GM23248 (cell line): Measurements from ENCODE around the gene SCG5. TPM values are rescaled to one million over a fixed set of nuclear protein-coding genes. Genes with fewer than 3 reads are reported as not detected.
A peak's percentile ranks its signal among the peaks of the same experiment; 100 is the strongest.

Experiments used
- DNase-seq: peaks from one replicate; pipeline ENCODE4 v3.0.0-alpha.2; 2015
- H2AFZ ChIP-seq: fragments of 200-600 bp; sonication (generic); 2 replicates; pipeline ENCODE4 v1.6.1; 2016; ENCODE audit warnings: antibody characterized with exemption
- H3F3A ChIP-seq: fragments of 200-600 bp; sonication (generic); 2 replicates; pipeline ENCODE4 v1.6.1; 2016; ENCODE audit warnings: mild to moderate bottlenecking, antibody characterized with exemption, mixed run types; ENCODE audit not compliant: insufficient read depth
- H3K27ac ChIP-seq: fragments of 200-600 bp; sonication (generic); 2 replicates; pipeline ENCODE4 v1.5.1; 2016; ENCODE audit warnings: mild to moderate bottlenecking
- H3K27me3 ChIP-seq: fragments of 200-600 bp; sonication (generic); replicated peaks from 2 replicates; pipeline ENCODE4 v1.6.1; 2016; ENCODE audit warnings: mild to moderate bottlenecking; ENCODE audit not compliant: insufficient read depth
- H3K36me3 ChIP-seq: fragments of 200-600 bp; sonication (generic); 2 replicates; pipeline ENCODE4 v1.6.1; 2016; ENCODE audit warnings: low read depth, mild to moderate bottlenecking
- H3K4me1 ChIP-seq: fragments of 200-600 bp; sonication (generic); 2 replicates; pipeline ENCODE4 v1.6.1; 2016; ENCODE audit warnings: mild to moderate bottlenecking; ENCODE audit not compliant: insufficient read depth
- H3K4me2 ChIP-seq: fragments of 200-600 bp; sonication (generic); one replicate; pipeline ENCODE4 v1.6.1; 2016; ENCODE audit warnings: mild to moderate bottlenecking; ENCODE audit not compliant: unreplicated experiment
- H3K4me3 ChIP-seq: fragments of 200-600 bp; sonication (generic); 2 replicates; pipeline ENCODE4 v1.5.1; 2016; ENCODE audit warnings: mild to moderate bottlenecking
- H3K79me2 ChIP-seq: fragments of 200-600 bp; sonication (generic); 2 replicates; pipeline ENCODE4 v1.6.1; 2016; ENCODE audit warnings: mild to moderate bottlenecking; ENCODE audit not compliant: insufficient read depth
- H3K9ac ChIP-seq: fragments of 200-600 bp; sonication (generic); 2 replicates; pipeline ENCODE4 v1.6.1; 2016; ENCODE audit warnings: mild to moderate bottlenecking
- H3K9me2 ChIP-seq: fragments of 200-600 bp; sonication (generic); 2 replicates; pipeline ENCODE4 v1.6.1; 2016; ENCODE audit warnings: mixed run types, mild to moderate bottlenecking, moderate library complexity; ENCODE audit not compliant: insufficient read depth
- H3K9me3 ChIP-seq: fragments of 200-600 bp; sonication (generic); one replicate; pipeline ENCODE4 v1.6.1; 2017; ENCODE audit warnings: low read depth
- H4K20me1 ChIP-seq: fragments of 200-600 bp; sonication (generic); 2 replicates; pipeline ENCODE4 v1.6.0; 2016; ENCODE audit not compliant: insufficient read depth
- EZH2 ChIP-seq: fragments of 200-600 bp; sonication (generic); IDR thresholded peaks from 2 replicates; pipeline ENCODE4 v1.6.1; 2018; ENCODE audit warnings: antibody characterized with exemption, mild to moderate bottlenecking; ENCODE audit not compliant: insufficient read depth, poor library complexity, severe bottlenecking
- EZH2phosphoT487 ChIP-seq: fragments of 200-600 bp; sonication (generic); IDR thresholded peaks from 2 replicates; pipeline ENCODE4 v1.6.1; 2018; ENCODE audit warnings: antibody characterized with exemption, moderate library complexity, mild to moderate bottlenecking, low read depth; ENCODE audit not compliant: insufficient read depth
- WGBS, 2 experiments: methylation state at CpG; one replicate each; pipeline ENCODE4 v1.1.6; 2015 to 2017; ENCODE audit warnings: low lambda C conversion rate in 2 of 2, low coverage in 1 of 2; ENCODE audit errors: missing lambda C conversion rate in 2 of 2; 5-methylcytosine and 5-hydroxymethylcytosine counted together
- in situ Hi-C: fragments of 300-500 bp; cut with MboI; formaldehyde crosslinking; loops from 2 replicates; pipeline ENCODE4 v1.15.0; 2020
- polyA plus RNA-seq: library from polyadenylated mRNA; unstranded; fragments of >200 nt; fragmentation: Nextera tagmentation; extraction: Ambion mirVana; gene quantifications from 2 replicates; pipeline ENCODE4 v1.2.1, GENCODE V29; 2016
- total RNA-seq: library from RNA; depleted of rRNA; stranded (reverse); fragments of >200 nt; shearing (Covaris generic); gene quantifications from 2 replicates; pipeline ENCODE4 v1.2.3, GENCODE V29; 2014

Gene SCG5
- total and polyA plus RNA-seq, 2 experiments from 2014 or later: 16.2 to 19.5 TPM

DNA sequence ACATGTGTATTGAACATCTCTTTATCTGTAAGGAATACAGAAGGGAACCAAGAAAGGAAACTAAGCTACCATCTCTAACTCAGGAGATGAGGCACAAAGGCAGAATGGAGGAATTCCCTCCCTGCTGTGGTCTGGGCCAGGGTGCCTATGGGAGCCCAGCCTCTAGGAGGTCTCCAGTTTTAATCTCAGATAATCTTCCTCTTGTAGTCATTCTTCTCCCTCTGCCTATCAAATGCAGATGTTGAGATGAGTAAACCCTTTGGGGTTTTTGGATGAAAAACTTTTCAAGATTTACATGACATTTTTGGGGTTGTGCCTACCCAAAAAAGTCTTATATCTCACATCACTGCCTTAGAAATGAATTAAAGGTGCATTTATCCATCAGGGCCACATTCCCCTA, 23.3 kb downstream of the SCG5 start:
- no peaks in the 10 kb centered on the region for H3K9me3 ChIP-seq
- DNase-seq: peak; percentile 32
- peaks cover 9% of the 10 kb centered on the region for H3K79me2 ChIP-seq
- in situ Hi-C loops: loop anchor here (25.0 kb wide), 1 partner anchor 173 kb away; no protein-coding TSS in a partner anchor
- no peak overlapping the region for H2AFZ ChIP-seq
- H4K20me1 ChIP-seq: no peaks in the 10 kb centered on the region
- H3K9ac ChIP-seq: no peak overlapping the region
- peaks cover 29% of the 10 kb centered on the region for H3F3A ChIP-seq
- no peaks in the 10 kb centered on the region for H3K36me3 ChIP-seq
- H3K4me3 ChIP-seq: no peak overlapping the region
- no peak for TF ChIP-seq EZH2phosphoT487
- no peak for TF ChIP-seq EZH2
- H3K9me2 ChIP-seq: no peaks in the 10 kb centered on the region
- H3K27ac ChIP-seq: no peak overlapping the region; the same call in 1 of the 2 replicates
- no peaks in the 10 kb centered on the region for H3K27me3 ChIP-seq
- peaks cover 37% of the 10 kb centered on the region for H3K4me1 ChIP-seq
- no peak overlapping the region for H3K4me2 ChIP-seq

DNA sequence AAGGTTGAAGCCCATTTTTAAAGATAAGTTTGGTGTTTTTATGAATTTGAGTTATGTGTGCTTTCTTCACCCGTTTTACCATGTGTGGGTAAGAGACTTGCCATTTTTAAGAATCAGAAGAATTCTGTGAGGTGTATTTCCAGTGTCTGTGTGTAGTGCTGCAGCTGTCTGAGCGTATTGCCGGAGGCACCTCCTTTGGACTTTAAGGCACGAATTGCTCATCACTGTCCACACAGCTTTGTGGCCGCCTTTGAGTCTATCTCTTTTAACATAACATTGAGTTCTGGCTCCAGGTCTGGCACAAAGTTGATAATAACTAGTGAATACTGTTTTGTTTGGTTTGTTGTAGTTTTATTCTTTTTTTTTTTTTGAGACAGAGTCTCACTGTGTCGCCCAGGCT, 25.8 kb downstream of the SCG5 start:
- no peak for TF ChIP-seq EZH2
- no peak for TF ChIP-seq EZH2phosphoT487
- WGBS, 2 experiments: 92 to 94% methylated on average over 6 of the region's 6 CpGs
- Histone ChIP-seq H3K79me2 (peaks cover 9% of the 10 kb centered on the region), H3K36me3 (no peaks in the 10 kb centered on the region), H3K9ac (no peak overlapping the region), H3K4me3 (no peak overlapping the region), H3K27ac (no peak overlapping the region), H3K4me1 (peaks cover 57% of the 10 kb centered on the region), H3K27me3 (no peaks in the 10 kb centered on the region), H3K9me3 (no peaks in the 10 kb centered on the region), H3K4me2 (no peak overlapping the region), H4K20me1 (no peaks in the 10 kb centered on the region), H3K9me2 (no peaks in the 10 kb centered on the region), H3F3A (peaks cover 41% of the 10 kb centered on the region), H2AFZ (no peak overlapping the region)
- no peak for DNase-seq
- in situ Hi-C loops: loop anchor here (25.0 kb wide), 1 partner anchor 170 kb away; no protein-coding TSS in a partner anchor

GRCh38 chr15:32668942-32669341, 27.4 kb downstream of the SCG5 start:
- peak; percentile 44 for DNase-seq
- 91 to 96% methylated on average over 2 of the region's 2 CpGs for WGBS, 2 experiments
- no peaks in the 10 kb centered on the region for H3K9me2 ChIP-seq
- TF ChIP-seq EZH2 (no peak), EZH2phosphoT487 (no peak)
- H3F3A ChIP-seq: peaks cover 41% of the 10 kb centered on the region
- no peaks in the 10 kb centered on the region for H3K27me3 ChIP-seq
- no peak overlapping the region for H3K4me3 ChIP-seq
- peaks cover 5% of the 10 kb centered on the region; the same call in 1 of the 2 replicates for H3K79me2 ChIP-seq
- peaks cover 58% of the 10 kb centered on the region for H3K4me1 ChIP-seq
- in situ Hi-C loops: loop anchor here (25.0 kb wide), 1 partner anchor 168 kb away; no protein-coding TSS in a partner anchor
- no peaks in the 10 kb centered on the region for H4K20me1 ChIP-seq
- H3K9ac ChIP-seq: peak overlapping the region; percentile 85; the same call in 1 of the 2 replicates
- H3K9me3 ChIP-seq: no peaks in the 10 kb centered on the region
- H3K4me2 ChIP-seq: peak overlapping the region; percentile 84
- H2AFZ ChIP-seq: no peak overlapping the region
- H3K36me3 ChIP-seq: no peaks in the 10 kb centered on the region
- peak overlapping the region; percentile 95 for H3K27ac ChIP-seq

GRCh38 chr15:32669896-32670611, 28.5 kb downstream of the SCG5 start:
- Histone ChIP-seq H2AFZ (0 out of 2 replicates have a peak overlapping the region, but pooled peaks have one; percentile 13), H3K27me3 (no peaks in the 10 kb centered on the region), H3K4me1 (peaks cover 48% of the 10 kb centered on the region), H3K36me3 (no peaks in the 10 kb centered on the region), H3K4me2 (peak overlapping the region; percentile 84), H4K20me1 (no peaks in the 10 kb centered on the region), H3K9me2 (no peaks in the 10 kb centered on the region), H3K79me2 (0 out of 2 replicates have a peak, but pooled peaks cover 5% of the 10 kb centered on the region), H3K27ac (peak overlapping the region; percentile 95), H3K9me3 (no peaks in the 10 kb centered on the region), H3F3A (peaks cover 50% of the 10 kb centered on the region), H3K4me3 (peak overlapping the region; percentile 61), H3K9ac (peak overlapping the region; percentile 85)
- in situ Hi-C loops: loop anchor here (5.0 to 25.0 kb wide), 2 partner anchors 47 to 167 kb away; partner anchors contain the start of gene GREM1
- TF ChIP-seq EZH2phosphoT487: no peak
- no peak for TF ChIP-seq EZH2
- DNase-seq: peak; percentile 91
- 0 to 3% methylated on average over 5 of the region's 5 CpGs for WGBS, 2 experiments
